ENCODE results near the gene UPK1B. TPM values are rescaled to one million over a fixed set of nuclear protein-coding genes. Genes with fewer than 3 reads are reported as not detected.

Gene UPK1B
- total RNA-seq, 2 donors from 2014 or later, result not detected

DNA sequence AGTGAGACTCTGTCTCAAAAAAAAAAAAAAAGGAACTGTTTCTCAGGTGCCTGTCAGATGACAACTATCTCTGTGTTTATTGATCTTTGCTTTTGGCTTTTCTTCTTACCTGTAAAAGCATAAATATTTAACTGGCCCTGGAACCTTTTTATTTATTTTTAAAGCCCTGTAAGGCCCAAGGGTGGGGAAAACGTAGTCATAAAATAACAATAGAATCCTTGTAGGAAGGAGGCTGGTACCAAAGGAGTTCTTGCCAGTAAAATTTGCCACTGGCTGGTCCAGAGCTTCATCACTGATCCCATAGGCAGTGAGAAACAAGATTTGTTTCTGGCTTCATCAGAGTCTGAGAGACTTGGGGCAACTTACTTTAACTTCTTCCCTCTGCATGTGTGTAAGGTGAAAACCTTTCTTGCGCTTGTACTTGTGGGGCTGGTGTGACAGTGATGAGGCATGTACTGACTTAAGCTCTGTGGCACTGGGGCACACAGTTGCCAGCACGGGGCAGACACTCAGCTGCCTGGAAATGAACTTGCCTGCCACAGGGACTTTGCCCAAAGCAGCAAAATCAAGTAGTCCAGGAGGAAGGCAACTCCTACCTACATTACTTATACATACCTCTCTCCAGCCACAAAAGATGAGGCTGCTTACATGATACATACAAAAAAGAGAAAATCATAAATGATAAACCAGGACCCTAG lies 47.7 kb downstream of the UPK1B start:
- no peak for ATAC-seq
- no peak for DNase-seq
- Mint-ChIP-seq H3K36me3 (ENCODE audit: low read depth) (peaks cover 1% of the 10 kb centered on the region), H3K4me1 (peaks cover 22% of the 10 kb centered on the region), H3K27ac (peak overlapping the region; percentile 93), H3K27me3 (no peaks in the 10 kb centered on the region), H3K4me3 (no peak overlapping the region)
- H3K9me3 ChIP-seq (ENCODE audit: control insufficient read depth, low read length, poor library complexity, severe bottlenecking), result no peaks in the 10 kb centered on the region

DNA sequence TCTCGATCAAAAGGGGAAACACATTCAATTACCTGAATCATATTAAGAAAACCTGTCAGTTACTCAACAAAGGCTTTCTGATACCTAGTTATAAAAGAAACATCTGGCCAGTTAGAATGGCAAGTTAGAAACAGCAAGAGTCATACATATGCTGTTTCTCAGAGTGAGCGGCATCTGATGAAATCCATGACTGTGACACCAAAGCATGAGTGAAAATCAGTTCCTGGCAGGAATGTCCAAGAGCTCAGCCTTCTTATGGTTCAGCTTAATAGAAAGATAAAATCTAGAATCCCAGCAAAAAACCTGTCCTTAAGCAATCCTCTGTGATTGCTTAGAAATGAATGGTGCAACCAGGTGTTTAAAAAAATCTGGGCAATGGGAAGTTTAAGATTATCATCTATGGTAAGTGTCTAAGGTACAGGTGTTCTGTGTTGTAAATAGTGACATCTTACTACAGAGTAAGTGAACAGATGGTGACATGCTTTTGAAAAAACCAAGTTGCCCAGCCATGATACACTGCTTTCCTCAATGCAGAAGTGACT lies 48.5 kb downstream of the UPK1B start:
- peaks cover 25% of the 10 kb centered on the region for H3K4me1 Mint-ChIP-seq
- ATAC-seq (no peak), DNase-seq (no peak)
- no peaks in the 10 kb centered on the region for H3K27me3 Mint-ChIP-seq
- no peaks in the 10 kb centered on the region for H3K9me3 ChIP-seq (ENCODE audit: control insufficient read depth, low read length, poor library complexity, severe bottlenecking)
- peaks cover 4% of the 10 kb centered on the region for H3K36me3 Mint-ChIP-seq (ENCODE audit: low read depth)
- H3K27ac Mint-ChIP-seq, result peak overlapping the region; percentile 67
- no peak overlapping the region for H3K4me3 Mint-ChIP-seq

DNA sequence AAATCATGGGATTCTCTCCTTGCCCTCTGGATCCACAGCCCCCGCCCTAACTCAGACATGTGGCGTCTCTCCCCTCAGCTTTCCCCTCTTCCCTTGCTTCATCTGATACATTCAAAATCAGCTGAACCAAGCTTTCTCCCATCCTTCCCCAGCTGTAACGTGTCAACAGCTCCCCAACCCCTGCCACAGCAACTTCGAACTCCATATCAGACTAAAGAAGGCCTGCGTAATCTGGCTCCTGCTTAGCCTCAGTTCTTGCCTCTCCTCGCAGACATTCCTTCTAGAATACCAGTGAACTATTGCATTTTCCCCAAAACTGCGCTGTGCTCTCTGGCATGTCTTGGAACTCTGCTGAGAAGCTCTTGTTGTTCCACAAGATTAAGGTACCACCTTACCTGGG lies 49.0 kb downstream of the UPK1B start:
- H3K4me3 Mint-ChIP-seq, result no peak overlapping the region

DNA sequence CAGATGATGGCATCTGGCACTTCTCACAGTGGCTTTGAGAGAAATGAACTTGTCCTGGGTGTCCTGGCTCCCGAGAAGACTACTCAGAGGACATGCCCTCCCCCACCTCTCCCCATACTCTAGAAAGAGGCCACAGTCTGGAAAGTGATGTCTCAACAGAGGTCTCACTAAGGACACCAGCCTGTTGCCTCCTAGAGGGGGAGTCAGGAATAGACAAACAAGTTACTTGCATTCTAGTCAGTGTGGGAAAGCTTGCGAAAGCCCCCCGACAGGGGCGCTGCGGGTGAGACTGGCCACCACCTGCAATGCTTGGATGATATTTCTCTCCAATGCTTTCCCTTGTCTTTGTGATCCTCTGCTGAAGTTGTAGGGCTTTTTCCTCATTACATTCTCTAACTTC lies 50.1 kb downstream of the UPK1B start:
- peaks cover 33% of the 10 kb centered on the region for H3K4me1 Mint-ChIP-seq
- peaks cover 8% of the 10 kb centered on the region for H3K36me3 Mint-ChIP-seq (ENCODE audit: low read depth)
- H3K4me3 Mint-ChIP-seq, result no peak overlapping the region
- no peak overlapping the region for H3K27ac Mint-ChIP-seq
- ATAC-seq (no peak), DNase-seq (no peak)
- no peaks in the 10 kb centered on the region for H3K27me3 Mint-ChIP-seq
- no peaks in the 10 kb centered on the region for H3K9me3 ChIP-seq (ENCODE audit: control insufficient read depth, low read length, poor library complexity, severe bottlenecking)

More for the DNA sequence above, 49.0 kb downstream of the UPK1B start:
- Mint-ChIP-seq H3K27me3 (no peaks in the 10 kb centered on the region), H3K4me1 (peaks cover 28% of the 10 kb centered on the region), H3K36me3 (ENCODE audit: low read depth) (peaks cover 4% of the 10 kb centered on the region), H3K27ac (peak overlapping the region; percentile 67)
- no peak for ATAC-seq
- no peaks in the 10 kb centered on the region for H3K9me3 ChIP-seq (ENCODE audit: control insufficient read depth, low read length, poor library complexity, severe bottlenecking)
- no peak for DNase-seq

DNA sequence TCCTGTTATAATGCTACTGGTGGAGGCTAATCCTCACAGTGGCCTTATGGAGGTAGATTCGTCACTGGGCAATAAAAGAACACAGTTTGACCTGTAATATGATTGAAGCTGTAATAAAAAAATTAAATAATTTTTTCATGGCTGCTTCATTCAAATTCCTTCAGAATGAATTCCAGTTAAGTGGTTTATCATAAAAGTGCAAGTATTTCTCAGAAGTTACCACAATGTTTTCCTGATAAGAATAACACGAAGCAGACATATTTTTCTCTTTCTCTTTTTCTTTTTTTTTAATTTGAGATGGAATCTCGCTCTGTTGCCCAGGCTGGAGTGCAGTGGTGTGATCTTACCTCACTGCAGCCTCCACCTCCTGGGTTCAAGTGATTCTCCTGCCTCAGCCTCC lies 51.7 kb downstream of the UPK1B start:
- H3K4me3 Mint-ChIP-seq, result no peak overlapping the region
- ATAC-seq (no peak), DNase-seq (no peak)
- no peaks in the 10 kb centered on the region for H3K9me3 ChIP-seq (ENCODE audit: control insufficient read depth, low read length, poor library complexity, severe bottlenecking)
- no peaks in the 10 kb centered on the region for H3K27me3 Mint-ChIP-seq
- peaks cover 22% of the 10 kb centered on the region for H3K4me1 Mint-ChIP-seq
- peaks cover 11% of the 10 kb centered on the region for H3K36me3 Mint-ChIP-seq (ENCODE audit: low read depth)
- no peak overlapping the region for H3K27ac Mint-ChIP-seq

DNA sequence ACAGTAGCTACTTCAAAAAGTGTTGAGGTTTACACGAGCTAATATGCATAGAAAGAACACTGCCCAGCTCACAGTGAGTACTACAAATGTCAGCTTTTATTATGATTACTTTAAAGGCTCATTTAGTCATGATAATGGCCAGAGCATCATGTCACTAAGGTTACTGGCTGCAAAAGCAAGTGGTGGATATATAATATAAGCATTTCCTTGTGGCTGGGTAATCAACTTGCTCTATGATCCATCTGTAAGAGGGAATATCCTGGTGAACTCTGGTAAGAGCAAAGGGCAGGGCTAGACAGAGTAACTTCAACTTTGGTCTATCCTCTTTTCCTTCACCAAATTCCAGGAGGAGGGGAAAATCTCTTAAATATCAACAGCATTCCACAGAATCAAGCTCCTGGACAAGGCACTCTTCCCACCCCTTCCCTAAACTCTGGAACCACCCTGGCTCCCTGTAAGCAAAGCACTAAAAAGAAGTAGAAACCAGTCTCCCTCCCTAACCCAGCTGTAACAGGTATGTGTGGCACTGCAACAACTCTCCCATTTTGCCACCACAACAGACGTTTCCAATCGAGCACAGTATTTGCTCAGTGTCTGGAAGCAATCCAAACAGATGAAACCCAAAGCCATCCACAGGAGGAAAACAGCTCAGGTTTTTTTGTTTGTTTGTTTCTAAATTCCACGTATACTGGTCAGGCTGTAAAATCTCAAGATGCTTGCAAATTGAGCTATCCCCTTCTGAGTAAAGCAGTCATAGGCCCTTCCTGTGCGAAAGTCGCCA lies 53.9 kb downstream of the UPK1B start:
- no peak for ATAC-seq
- peaks cover 18% of the 10 kb centered on the region for H3K4me1 Mint-ChIP-seq

DNA sequence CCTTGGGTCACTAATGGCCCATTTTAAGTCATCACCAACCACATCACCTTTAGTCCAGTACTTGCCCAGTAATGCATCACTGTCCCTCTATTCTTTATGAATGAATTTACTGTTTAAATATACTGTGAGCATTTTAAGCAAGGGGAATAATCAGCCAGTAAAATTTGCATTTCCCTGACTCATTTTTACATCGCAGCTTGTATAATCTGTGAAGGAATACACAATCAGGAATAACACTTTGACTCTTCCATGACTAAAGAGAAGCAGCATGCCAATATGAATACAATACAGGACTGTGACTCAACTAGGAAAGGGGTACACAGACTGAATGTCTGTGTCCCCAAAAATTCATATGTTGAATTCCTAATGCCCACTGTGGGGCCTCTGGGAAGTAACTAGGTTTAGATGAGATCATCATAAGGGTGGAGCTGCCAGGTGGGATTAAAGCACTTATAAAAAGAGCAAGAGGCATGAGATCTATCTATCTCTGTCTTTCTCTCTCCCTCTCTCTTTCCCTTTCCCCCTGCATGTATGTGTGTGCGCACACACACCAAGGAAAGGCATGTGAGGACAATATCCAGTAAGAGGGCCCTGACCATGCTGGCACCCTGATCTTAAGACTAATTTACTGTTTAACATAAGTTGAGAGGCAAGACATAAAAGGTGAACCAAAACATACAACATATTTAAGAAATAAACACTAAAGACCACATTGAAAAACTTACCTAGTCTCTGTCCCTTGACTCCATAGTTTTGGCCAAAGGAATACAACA lies 55.2 kb downstream of the UPK1B start:
- peaks cover 13% of the 10 kb centered on the region for H3K36me3 Mint-ChIP-seq (ENCODE audit: low read depth)
- ATAC-seq (no peak), DNase-seq (no peak)
- H3K4me3 Mint-ChIP-seq, result no peak overlapping the region
- peaks cover 18% of the 10 kb centered on the region for H3K4me1 Mint-ChIP-seq
- no peak overlapping the region for H3K27ac Mint-ChIP-seq
- H3K27me3 Mint-ChIP-seq, result no peaks in the 10 kb centered on the region
- H3K9me3 ChIP-seq (ENCODE audit: control insufficient read depth, low read length, poor library complexity, severe bottlenecking), result no peaks in the 10 kb centered on the region

More for the DNA sequence above, 53.9 kb downstream of the UPK1B start:
- H3K4me3 Mint-ChIP-seq, result no peak overlapping the region
- H3K36me3 Mint-ChIP-seq (ENCODE audit: low read depth), result peaks cover 13% of the 10 kb centered on the region
- no peaks in the 10 kb centered on the region for H3K27me3 Mint-ChIP-seq
- no peaks in the 10 kb centered on the region for H3K9me3 ChIP-seq (ENCODE audit: control insufficient read depth, low read length, poor library complexity, severe bottlenecking)
- DNase-seq, result no peak
- H3K27ac Mint-ChIP-seq, result no peak overlapping the region

DNA sequence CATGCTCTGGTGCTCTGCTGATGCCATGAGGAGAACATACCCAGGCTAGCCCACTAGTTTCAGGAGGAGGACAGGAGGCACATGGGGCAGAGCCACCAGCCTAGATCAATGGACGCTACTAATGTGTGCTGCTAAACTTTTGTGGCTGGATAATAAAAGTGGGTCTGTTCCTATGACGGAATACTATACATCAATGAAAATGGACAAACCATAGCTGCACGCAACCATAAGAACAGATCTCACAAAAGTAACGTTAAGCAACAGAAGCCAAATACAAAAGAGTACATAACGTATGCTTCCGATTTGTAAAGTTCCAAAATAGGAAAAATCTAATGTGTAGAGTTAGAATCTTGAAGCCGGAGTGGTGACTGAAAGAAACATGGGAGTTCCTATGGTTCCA lies 55.8 kb downstream of the UPK1B start:
- Mint-ChIP-seq H3K27me3 (no peaks in the 10 kb centered on the region), H3K36me3 (ENCODE audit: low read depth) (peaks cover 13% of the 10 kb centered on the region), H3K4me1 (peaks cover 18% of the 10 kb centered on the region), H3K27ac (no peak overlapping the region), H3K4me3 (no peak overlapping the region)
- DNase-seq (no peak), ATAC-seq (no peak)
- no peaks in the 10 kb centered on the region for H3K9me3 ChIP-seq (ENCODE audit: control insufficient read depth, low read length, poor library complexity, severe bottlenecking)

DNA sequence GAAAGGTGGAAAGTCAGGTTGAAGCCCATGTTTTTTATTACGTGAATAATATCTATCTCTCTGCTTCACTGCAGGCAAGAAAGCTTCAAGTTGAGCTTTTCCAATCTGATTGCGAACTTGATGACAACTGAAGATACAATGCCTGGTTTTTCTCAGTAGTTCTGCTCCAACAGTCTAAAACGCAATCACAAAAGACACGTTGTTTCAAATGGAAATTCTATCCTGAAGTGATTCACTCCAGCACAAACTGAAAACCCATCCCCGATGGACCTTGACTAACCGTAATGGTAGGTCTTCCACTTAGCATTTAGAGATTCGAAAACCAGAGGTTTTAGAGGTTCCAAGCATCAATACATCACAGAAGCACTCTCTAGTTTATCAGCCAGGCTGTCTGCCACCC lies 56.7 kb downstream of the UPK1B start:
- ATAC-seq (no peak), DNase-seq (no peak)
- Mint-ChIP-seq H3K4me3 (no peak overlapping the region), H3K27me3 (no peaks in the 10 kb centered on the region), H3K27ac (no peak overlapping the region), H3K4me1 (peaks cover 18% of the 10 kb centered on the region), H3K36me3 (ENCODE audit: low read depth) (peaks cover 13% of the 10 kb centered on the region)
- no peaks in the 10 kb centered on the region for H3K9me3 ChIP-seq (ENCODE audit: control insufficient read depth, low read length, poor library complexity, severe bottlenecking)

DNA sequence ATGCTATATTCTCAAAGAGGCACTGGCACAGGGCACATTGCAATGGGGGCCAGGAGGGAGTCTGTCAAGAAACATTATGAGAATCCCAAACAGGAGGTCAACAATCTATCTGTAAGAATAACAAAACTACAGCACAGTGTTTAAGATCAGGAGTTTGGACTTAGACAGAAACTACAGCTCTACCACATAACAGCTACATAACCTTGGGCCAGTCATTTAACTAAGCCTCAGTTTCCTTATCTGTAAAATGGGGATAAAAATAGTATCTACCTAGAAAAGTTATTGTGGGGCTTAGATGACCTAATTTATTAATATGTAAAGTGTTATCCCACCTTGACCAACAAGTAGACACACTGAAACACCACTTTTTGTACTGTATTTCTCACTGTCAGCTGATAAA lies 57.3 kb downstream of the UPK1B start:
- H3K36me3 Mint-ChIP-seq (ENCODE audit: low read depth), result peaks cover 13% of the 10 kb centered on the region
- no peak overlapping the region for H3K4me3 Mint-ChIP-seq
- H3K27ac Mint-ChIP-seq, result no peak overlapping the region
- peaks cover 22% of the 10 kb centered on the region for H3K4me1 Mint-ChIP-seq
- ATAC-seq (no peak), DNase-seq (no peak)
- no peaks in the 10 kb centered on the region for H3K9me3 ChIP-seq (ENCODE audit: control insufficient read depth, low read length, poor library complexity, severe bottlenecking)
- H3K27me3 Mint-ChIP-seq, result no peaks in the 10 kb centered on the region

DNA sequence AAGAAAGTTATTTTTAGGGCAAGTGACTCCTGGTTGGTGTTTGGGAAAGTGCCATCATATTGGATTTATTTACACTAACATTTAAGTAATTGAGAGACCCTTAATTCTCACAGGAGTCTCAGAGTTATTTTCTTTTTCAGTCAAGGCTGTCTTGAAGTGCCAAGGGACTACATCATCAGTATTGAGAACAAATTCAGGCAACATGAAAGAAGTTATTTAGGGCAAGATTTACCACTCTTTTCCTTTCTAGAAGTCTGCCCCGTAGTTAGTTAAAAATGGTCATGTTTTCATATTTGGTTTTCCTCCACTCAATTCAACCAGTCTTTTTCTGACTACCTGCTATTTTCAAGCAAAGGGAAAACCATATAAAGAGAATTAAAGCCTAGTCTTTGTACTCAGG lies 61.2 kb downstream of the UPK1B start:
- no peaks in the 10 kb centered on the region for H3K9me3 ChIP-seq (ENCODE audit: control insufficient read depth, low read length, poor library complexity, severe bottlenecking)
- Mint-ChIP-seq H3K27me3 (no peaks in the 10 kb centered on the region), H3K4me3 (no peak overlapping the region), H3K36me3 (ENCODE audit: low read depth) (peaks cover 7% of the 10 kb centered on the region), H3K27ac (no peak overlapping the region), H3K4me1 (peaks cover 19% of the 10 kb centered on the region)
- DNase-seq (no peak), ATAC-seq (no peak)

DNA sequence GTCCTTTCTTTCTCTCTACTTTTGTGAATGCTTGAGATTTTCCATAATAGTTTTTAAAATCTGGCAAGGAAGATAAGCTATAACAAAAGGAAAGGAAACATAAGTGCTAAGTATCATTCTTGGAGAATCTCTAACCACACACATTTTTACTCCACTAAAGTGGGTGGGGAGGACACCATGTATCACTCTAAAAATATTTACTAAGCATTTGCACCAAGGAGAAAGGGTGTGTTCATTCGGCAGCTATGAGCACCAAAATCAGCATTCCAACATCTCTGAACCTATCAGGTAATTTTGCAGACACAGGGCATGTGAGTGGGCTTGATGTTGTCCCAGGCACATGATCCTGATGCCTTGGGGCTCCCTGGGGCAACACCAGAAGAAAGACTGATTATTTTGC lies 61.8 kb downstream of the UPK1B start:
- Mint-ChIP-seq H3K4me1 (peaks cover 25% of the 10 kb centered on the region), H3K4me3 (peak overlapping the region; percentile 28), H3K36me3 (ENCODE audit: low read depth) (peaks cover 4% of the 10 kb centered on the region), H3K27me3 (no peaks in the 10 kb centered on the region), H3K27ac (no peak overlapping the region)
- ATAC-seq, result no peak
- no peaks in the 10 kb centered on the region for H3K9me3 ChIP-seq (ENCODE audit: control insufficient read depth, low read length, poor library complexity, severe bottlenecking)
- DNase-seq, result no peak

DNA sequence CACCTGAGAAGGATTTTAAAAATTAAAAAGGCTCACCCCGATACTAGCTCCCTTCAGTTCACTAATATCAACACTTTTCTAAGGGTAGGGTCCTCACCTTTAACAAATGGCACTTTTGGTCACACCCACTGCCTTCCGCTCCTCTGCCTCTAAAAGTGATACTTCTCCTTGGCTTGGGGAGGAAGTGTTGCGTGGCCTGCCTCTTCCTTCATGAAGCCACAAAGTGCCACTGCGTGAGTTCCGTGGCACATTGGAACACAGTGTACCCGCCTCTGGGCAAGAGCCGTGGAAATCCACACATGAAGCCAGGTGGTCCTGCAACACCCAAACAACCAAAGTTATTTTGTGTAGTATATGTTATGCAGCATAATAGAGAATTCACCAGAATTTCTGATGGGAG lies 63.4 kb downstream of the UPK1B start:
- Mint-ChIP-seq H3K27me3 (no peaks in the 10 kb centered on the region), H3K4me1 (peaks cover 27% of the 10 kb centered on the region), H3K27ac (no peak overlapping the region), H3K36me3 (ENCODE audit: low read depth) (peaks cover 2% of the 10 kb centered on the region), H3K4me3 (no peak overlapping the region)
- ATAC-seq (no peak), DNase-seq (no peak)
- H3K9me3 ChIP-seq (ENCODE audit: control insufficient read depth, low read length, poor library complexity, severe bottlenecking), result no peaks in the 10 kb centered on the region
